ENCODE measurements around the gene APOBEC2. TPM values are rescaled to one million over a fixed set of nuclear protein-coding genes. Genes with fewer than 3 reads are reported as not detected.
A peak's percentile ranks its signal among the peaks of the same experiment; 100 is the strongest.

APOBEC2 gene
- total and polyA plus RNA-seq, 2 of the 13 experiments (the other 11 are each of a cell fraction or from before 2014, with no cell fraction given): 0.09 TPM; not detected in 1

GRCh38 chr6:41049521-41049920 lies 3.5 kb upstream of the APOBEC2 start:
- no peak for FAIRE-seq
- H3K4me1 ChIP-seq (ENCODE audit: insufficient read depth, low read length): peaks cover 62% of the 10 kb centered on the region
- no peaks in the 10 kb centered on the region for H4K20me1 ChIP-seq (ENCODE audit: insufficient read depth, low read length)
- BruUV-seq (replicated peaks): no TSS peak
- no peaks in the 10 kb centered on the region for H3K79me2 ChIP-seq (ENCODE audit: insufficient read depth, low read length)
- in situ Hi-C loops (cut with HindIII; ENCODE audit: extremely low pct_ligation_motif_present, low pct_unique_long_range_greater_than_20kb) (loop anchor here (25.0 kb wide), 1 partner anchor 712 kb away; no protein-coding TSS in a partner anchor), intact Hi-C loops (cut with micrococcal nuclease; ENCODE audit: unreplicated experiment) (no loop called here)
- H3K4me2 ChIP-seq (ENCODE audit: low read depth, low read length): no peak overlapping the region
- H3K4me3 ChIP-seq (replicated peaks in 1 of 3; ENCODE audit: insufficient read depth in 1 of 3, low read depth in 2 of 3, low read length in 3 of 3): no peak overlapping the region
- ChIA-PET POLR2A (interaction anchor here (1.7 to 3.7 kb wide), 3 partner anchors 9 to 23 kb away, joined by 8 to 17 read pairs (median 10); partner anchors contain the start of genes NFYA and OARD1), CTCF (ENCODE audit: low intra/inter-chr PET ratio, low total read pairs) (no interaction called here)
- no peak overlapping the region for H2AFZ ChIP-seq (ENCODE audit: low read length)
- DNase-seq (ENCODE audit: low spot score): no peak
- H3K27me3 ChIP-seq (ENCODE audit: control insufficient read depth in 1 of 2, insufficient read depth in 2 of 2, low read length in 2 of 2): no peaks in the 10 kb centered on the region
- TF ChIP-seq PBX3 (CRISPR knock-in tag; IDR thresholded peaks at IDR 0.05; ENCODE audit: borderline replicate concordance): no peak
- no peak overlapping the region for H3K27ac ChIP-seq (ENCODE audit: extremely low read length, insufficient read depth, low read length)
- no peak overlapping the region for H3K9ac ChIP-seq (ENCODE audit: insufficient read depth, low read depth, low read length)
- H3K36me3 ChIP-seq (replicated peaks in 1 of 2; ENCODE audit: control insufficient read depth in 1 of 2, insufficient read depth in 2 of 2, low read length in 2 of 2): peaks cover 0 to 4% of the 10 kb centered on the region in 2 experiments; a peak in 2 of 5 replicates
- H3K9me3 ChIP-seq (ENCODE audit: low read length): no peaks in the 10 kb centered on the region
- no peak for ATAC-seq
- 100% methylated on average over 1 of the region's 1 CpG for WGBS (ENCODE audit: low lambda C conversion rate)

- in situ Hi-C loops (cut with HindIII; ENCODE audit: extremely low pct_ligation_motif_present, low pct_unique_long_range_greater_than_20kb): loop anchor here (10.0 to 25.0 kb wide), 2 partner anchors 535 to 713 kb away; no protein-coding TSS in a partner anchor
- CTCF ChIA-PET (ENCODE audit: low intra/inter-chr PET ratio, low total read pairs): no interaction called here
- TF ChIP-seq TEF (CRISPR knock-in tag; IDR thresholded peaks at IDR 0.05) (no peak), NFATC3 (CRISPR knock-in tag; IDR thresholded peaks at IDR 0.05) (no peak), REPIN1 (CRISPR knock-in tag; IDR thresholded peaks at IDR 0.05; ENCODE audit: borderline replicate concordance, low read depth) (no peak), SMARCE1 (IDR thresholded peaks at IDR 0.05; ENCODE audit: borderline replicate concordance) (no peak), PHF20 (CRISPR knock-in tag; IDR thresholded peaks at IDR 0.05) (no peak), ZBTB49 (CRISPR knock-in tag; IDR thresholded peaks at IDR 0.05; ENCODE audit: borderline replicate concordance) (no peak), SMAD9 (CRISPR knock-in tag; IDR thresholded peaks at IDR 0.05) (no peak), ZNF768 (CRISPR knock-in tag; IDR thresholded peaks at IDR 0.05) (peak; percentile 84; the same call in 1 of the 2 replicates), NFIB (CRISPR knock-in tag; IDR thresholded peaks at IDR 0.05; ENCODE audit: borderline replicate concordance) (no peak), ZNF121 (CRISPR knock-in tag; IDR thresholded peaks at IDR 0.05) (no peak), FOXO4 (CRISPR knock-in tag; conservative IDR thresholded peaks at IDR 0.05) (no peak)
These were observed 3.0 kb upstream of the APOBEC2 start for GRCh38 chr6:41049955-41050354.

More at GRCh38 chr6:41049955-41050354, 3.0 kb upstream of the APOBEC2 start:
- no TSS peak for BruUV-seq (replicated peaks)
- intact Hi-C loops (cut with micrococcal nuclease; ENCODE audit: unreplicated experiment): no loop called here
- Histone ChIP-seq H3K27me3 (ENCODE audit: control insufficient read depth in 1 of 2, insufficient read depth in 2 of 2, low read length in 2 of 2) (no peaks in the 10 kb centered on the region), H3K9me3 (ENCODE audit: low read length) (no peaks in the 10 kb centered on the region), H2AFZ (ENCODE audit: low read length) (no peak overlapping the region), H3K79me2 (ENCODE audit: insufficient read depth, low read length) (no peaks in the 10 kb centered on the region), H3K4me3 (replicated peaks in 1 of 3; ENCODE audit: insufficient read depth in 1 of 3, low read depth in 2 of 3, low read length in 3 of 3) (no peak overlapping the region), H3K9ac (ENCODE audit: insufficient read depth, low read depth, low read length) (no peak overlapping the region), H3K4me1 (ENCODE audit: insufficient read depth, low read length) (peaks cover 66% of the 10 kb centered on the region), H4K20me1 (ENCODE audit: insufficient read depth, low read length) (no peaks in the 10 kb centered on the region), H3K4me2 (ENCODE audit: low read depth, low read length) (no peak overlapping the region), H3K27ac (ENCODE audit: extremely low read length, insufficient read depth, low read length) (no peak overlapping the region), H3K36me3 (replicated peaks in 1 of 2; ENCODE audit: control insufficient read depth in 1 of 2, insufficient read depth in 2 of 2, low read length in 2 of 2) (peaks cover 0 to 4% of the 10 kb centered on the region in 2 experiments; a peak in 2 of 5 replicates)
- POLR2A ChIA-PET: interaction anchor here (1.7 to 3.7 kb wide), 3 partner anchors 9 to 23 kb away, joined by 8 to 17 read pairs (median 10); partner anchors contain the start of genes NFYA and OARD1
- DNase-seq (ENCODE audit: low spot score) (no peak), FAIRE-seq (no peak), ATAC-seq (no peak)
- WGBS (ENCODE audit: low lambda C conversion rate): 85% methylated on average over 7 of the region's 7 CpGs
